Ramos (cell line): ENCODE results near the gene BBS4.

Experiments used
- in situ Hi-C: fragments of 300-500 bp; cut with MboI; formaldehyde crosslinking; loops from one replicate; pipeline ENCODE4 v1.14.3; 2022; ENCODE audit warnings: low sequenced_read_pairs; ENCODE audit not compliant: unreplicated experiment

BBS4 gene

GRCh38 chr15:72754096-72754495 is 68.1 kb downstream of the BBS4 start:
- in situ Hi-C loops: no loop called here

GRCh38 chr15:72758182-72758581 is 72.2 kb downstream of the BBS4 start:
- in situ Hi-C loops: no loop called here

- in situ Hi-C loops: no loop called here
These were observed 74.7 kb downstream of the BBS4 start for GRCh38 chr15:72760590-72761260.

- in situ Hi-C loops: no loop called here
These were observed 78.6 kb downstream of the BBS4 start for GRCh38 chr15:72764656-72765055.

- in situ Hi-C loops: no loop called here
These were observed 80.0 kb downstream of the BBS4 start for GRCh38 chr15:72766025-72766424.

GRCh38 chr15:72766780-72767179 is 80.8 kb downstream of the BBS4 start:
- in situ Hi-C loops: no loop called here

- in situ Hi-C loops: no loop called here
These were observed 84.8 kb downstream of the BBS4 start for GRCh38 chr15:72770673-72771328.

- in situ Hi-C loops: no loop called here
These were observed 85.3 kb downstream of the BBS4 start for GRCh38 chr15:72771329-72771725.

- in situ Hi-C loops: no loop called here
These were observed 88.8 kb downstream of the BBS4 start for GRCh38 chr15:72774696-72775383.

GRCh38 chr15:72778796-72779195 is 92.8 kb downstream of the BBS4 start:
- in situ Hi-C loops: no loop called here

GRCh38 chr15:72781631-72782030 is 95.6 kb downstream of the BBS4 start:
- in situ Hi-C loops: no loop called here

GRCh38 chr15:72782274-72783003 is 96.4 kb downstream of the BBS4 start:
- in situ Hi-C loops: no loop called here

- in situ Hi-C loops: no loop called here
These were observed 97.1 kb downstream of the BBS4 start for GRCh38 chr15:72783004-72783639.

- in situ Hi-C loops: no loop called here
These were observed 97.8 kb downstream of the BBS4 start, which contains the start of gene ADPGK for GRCh38 chr15:72783640-72784455. Gene ADPGK (minus strand): TSS chr15:72783758. CDS start chr15:72783691, 67 bp downstream.

- in situ Hi-C loops: no loop called here
These were observed 98.5 kb downstream of the BBS4 start for GRCh38 chr15:72784456-72784876.

GRCh38 chr15:72785432-72785831 is 99.4 kb downstream of the BBS4 start:
- in situ Hi-C loops: no loop called here

- in situ Hi-C loops: no loop called here
These were observed 99.8 kb downstream of the BBS4 start for GRCh38 chr15:72785841-72786240.

GRCh38 chr15:72786242-72786641 is 100.2 kb downstream of the BBS4 start:
- in situ Hi-C loops: no loop called here

GRCh38 chr15:72786676-72787345 is 100.8 kb downstream of the BBS4 start:
- in situ Hi-C loops: no loop called here
